NCI-H774 (cell line): ENCODE data around the gene ACTR3C.
A peak's percentile ranks its signal among the peaks of the same experiment; 100 is the strongest.

Source experiments
- DNase-seq: peaks from one replicate; lab custom pipeline; 2025; lab: John Stamatoyannopoulos, UW

ACTR3C gene

DNA sequence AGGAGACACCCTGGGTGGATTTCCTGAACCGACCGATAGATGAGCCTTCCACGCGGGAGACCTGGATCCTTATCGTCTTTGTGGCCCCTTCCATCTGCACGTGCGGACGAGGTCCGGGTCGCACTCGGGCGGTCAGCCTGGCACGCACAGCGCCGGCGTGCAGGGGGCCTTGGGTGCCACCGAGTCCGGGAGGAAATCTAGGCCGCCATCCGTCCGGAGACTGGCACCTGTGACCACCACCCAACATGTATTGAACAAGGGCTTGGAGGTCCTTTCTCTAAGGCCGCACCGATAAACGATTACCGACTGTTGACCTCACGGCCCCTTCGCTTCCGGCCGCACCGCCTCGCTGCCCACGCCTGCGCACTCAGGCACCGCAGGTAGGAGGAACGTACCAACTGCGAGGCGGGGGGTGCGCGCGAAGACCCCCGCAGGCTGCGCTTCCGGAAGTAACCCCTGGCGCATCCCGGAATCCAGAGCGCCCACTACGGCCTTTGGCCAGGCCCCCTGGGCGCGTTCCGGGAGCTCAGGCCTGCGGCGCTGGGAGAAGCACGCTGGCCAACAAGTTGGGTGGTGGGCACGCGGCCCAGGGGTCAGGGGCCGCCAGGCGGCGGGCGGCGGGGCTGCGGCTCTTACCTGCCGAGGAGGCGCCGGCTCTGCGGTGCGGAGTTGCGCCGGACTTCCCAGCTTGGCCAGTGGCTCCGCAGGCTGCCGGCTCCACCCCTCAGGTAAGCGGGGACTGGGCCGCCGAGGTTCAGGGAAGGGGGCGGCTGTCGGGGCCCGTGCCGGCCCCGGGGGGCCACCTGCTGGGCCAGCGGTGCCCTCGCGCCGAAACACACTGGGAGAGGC is at the start of gene ACTR3C, which contains the start of gene LRRC61:
TSS of gene ACTR3C (minus strand) at position 713 of the 849 bp plus-strand sequence. CDS start 28,249 bp downstream, outside the sequence.
TSS of gene LRRC61 (plus strand) at position 523 of the 849 bp plus-strand sequence. CDS start 13,507 bp downstream, outside the sequence.
- DNase-seq: peak; percentile 73

DNA sequence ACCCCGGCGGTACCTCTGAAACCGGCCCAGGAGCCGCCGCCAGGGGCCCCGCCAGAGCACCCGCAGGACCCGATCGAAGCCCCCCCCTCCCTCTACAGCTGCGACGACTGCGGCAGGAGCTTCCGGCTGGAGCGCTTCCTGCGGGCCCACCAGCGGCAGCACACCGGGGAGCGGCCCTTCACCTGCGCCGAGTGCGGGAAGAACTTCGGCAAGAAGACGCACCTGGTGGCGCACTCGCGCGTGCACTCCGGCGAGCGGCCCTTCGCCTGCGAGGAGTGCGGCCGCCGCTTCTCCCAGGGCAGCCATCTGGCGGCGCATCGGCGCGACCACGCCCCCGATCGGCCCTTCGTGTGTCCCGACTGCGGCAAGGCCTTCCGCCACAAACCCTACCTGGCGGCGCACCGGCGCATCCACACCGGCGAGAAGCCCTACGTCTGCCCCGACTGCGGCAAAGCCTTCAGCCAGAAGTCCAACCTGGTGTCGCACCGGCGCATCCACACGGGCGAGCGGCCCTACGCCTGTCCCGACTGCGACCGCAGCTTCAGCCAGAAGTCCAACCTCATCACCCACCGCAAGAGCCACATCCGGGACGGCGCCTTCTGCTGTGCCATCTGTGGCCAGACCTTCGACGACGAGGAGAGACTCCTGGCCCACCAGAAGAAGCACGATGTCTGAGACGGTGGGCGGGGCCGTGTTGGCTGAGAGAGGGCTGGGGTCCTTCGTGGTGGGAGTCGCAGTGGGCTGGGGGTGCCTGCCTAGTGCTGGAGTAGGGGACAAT is 49.1 kb upstream of the ACTR3C start:
- DNase-seq: no peak

DNA sequence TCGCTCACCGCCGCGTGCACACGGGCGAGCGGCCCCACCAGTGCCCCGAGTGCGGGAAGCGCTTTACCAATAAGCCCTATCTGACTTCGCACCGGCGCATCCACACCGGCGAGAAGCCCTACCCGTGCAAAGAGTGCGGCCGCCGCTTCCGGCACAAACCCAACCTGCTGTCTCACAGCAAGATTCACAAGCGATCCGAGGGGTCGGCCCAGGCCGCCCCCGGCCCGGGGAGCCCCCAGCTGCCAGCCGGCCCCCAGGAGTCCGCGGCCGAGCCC is 48.6 kb upstream of the ACTR3C start:
- DNase-seq: no peak

DNA sequence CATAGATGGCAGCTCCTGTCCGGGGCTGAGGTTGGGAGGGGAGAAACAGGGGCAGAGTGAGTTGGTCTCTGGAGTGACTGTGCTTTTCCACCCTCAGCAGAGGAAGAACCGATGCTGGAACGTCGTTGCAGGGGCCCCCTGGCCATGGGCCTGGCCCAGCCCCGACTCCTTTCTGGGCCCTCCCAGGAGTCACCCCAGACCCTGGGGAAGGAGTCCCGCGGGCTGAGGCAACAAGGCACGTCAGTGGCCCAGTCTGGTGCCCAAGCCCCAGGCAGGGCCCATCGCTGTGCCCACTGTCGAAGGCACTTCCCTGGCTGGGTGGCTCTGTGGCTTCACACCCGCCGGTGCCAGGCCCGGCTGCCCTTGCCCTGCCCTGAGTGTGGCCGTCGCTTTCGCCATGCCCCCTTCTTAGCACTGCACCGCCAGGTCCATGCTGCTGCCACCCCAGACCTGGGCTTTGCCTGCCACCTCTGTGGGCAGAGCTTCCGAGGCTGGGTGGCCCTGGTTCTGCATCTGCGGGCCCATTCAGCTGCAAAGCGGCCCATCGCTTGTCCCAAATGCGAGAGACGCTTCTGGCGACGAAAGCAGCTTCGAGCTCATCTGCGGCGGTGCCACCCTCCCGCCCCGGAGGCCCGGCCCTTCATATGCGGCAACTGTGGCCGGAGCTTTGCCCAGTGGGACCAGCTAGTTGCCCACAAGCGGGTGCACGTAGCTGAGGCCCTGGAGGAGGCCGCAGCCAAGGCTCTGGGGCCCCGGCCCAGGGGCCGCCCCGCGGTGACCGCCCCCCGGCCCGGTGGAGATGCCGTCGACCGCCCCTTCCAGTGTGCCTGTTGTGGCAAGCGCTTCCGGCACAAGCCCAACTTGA is 48.0 kb upstream of the ACTR3C start:
- DNase-seq: no peak

DNA sequence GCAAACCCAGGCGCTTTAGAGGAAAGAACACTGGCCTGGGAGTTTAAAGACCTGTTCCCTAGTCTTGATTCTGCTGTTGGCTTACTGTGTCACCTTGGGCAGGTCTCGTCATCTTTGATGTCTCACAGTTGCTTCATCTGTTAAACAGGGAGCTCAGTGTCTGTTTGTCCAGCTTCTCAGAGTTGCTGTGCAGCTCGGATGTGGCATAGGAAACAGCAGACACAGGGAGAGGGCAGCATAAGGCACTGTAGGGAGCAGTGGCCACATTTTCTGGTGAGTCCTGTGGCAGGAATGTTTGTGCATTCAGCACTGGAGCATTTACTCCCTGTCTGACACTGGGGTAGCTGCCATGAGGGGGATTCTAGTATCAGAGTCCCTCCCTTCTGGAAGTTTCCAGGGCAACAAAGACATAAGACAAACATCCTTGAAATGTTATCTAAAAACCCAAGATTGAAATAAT is 47.3 kb upstream of the ACTR3C start:
- no peak for DNase-seq

DNA sequence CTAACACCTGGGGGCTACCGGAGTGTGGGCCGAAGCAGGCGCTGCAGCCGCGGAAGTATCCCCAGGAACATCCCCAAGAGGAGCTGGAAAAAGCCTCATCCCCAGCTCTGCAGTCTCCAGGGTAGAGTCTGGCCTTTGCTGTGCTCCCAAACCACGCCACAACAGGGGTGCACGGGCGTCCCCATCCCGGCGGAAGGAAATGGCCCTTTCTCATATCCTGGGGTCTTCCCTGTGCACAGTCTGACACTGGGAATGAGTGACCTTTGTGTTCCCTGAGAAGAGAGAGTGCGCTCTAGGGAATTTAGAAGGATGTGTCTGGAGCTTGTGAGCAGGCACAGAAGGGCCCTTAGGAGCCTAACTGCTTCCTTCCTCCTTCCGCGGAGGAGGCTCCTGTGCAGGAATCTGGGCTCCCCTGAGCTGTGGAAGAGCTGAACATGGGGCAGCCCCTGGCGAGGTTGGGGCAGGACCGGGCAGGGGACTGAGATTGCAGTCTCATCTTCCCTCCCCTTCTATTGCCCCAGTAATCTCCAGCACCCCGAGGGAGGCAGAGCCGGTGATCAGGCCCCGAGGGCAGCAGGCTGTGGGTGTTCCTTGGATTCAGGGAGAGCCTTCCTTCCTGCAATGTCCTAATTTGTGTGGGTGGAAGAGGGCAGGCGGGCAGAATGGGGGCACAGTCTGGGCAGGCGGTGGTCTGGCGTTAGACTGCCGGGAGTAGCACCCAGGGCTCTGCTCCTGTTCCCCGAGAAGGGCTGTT is 46.6 kb upstream of the ACTR3C start:
- DNase-seq: no peak

DNA sequence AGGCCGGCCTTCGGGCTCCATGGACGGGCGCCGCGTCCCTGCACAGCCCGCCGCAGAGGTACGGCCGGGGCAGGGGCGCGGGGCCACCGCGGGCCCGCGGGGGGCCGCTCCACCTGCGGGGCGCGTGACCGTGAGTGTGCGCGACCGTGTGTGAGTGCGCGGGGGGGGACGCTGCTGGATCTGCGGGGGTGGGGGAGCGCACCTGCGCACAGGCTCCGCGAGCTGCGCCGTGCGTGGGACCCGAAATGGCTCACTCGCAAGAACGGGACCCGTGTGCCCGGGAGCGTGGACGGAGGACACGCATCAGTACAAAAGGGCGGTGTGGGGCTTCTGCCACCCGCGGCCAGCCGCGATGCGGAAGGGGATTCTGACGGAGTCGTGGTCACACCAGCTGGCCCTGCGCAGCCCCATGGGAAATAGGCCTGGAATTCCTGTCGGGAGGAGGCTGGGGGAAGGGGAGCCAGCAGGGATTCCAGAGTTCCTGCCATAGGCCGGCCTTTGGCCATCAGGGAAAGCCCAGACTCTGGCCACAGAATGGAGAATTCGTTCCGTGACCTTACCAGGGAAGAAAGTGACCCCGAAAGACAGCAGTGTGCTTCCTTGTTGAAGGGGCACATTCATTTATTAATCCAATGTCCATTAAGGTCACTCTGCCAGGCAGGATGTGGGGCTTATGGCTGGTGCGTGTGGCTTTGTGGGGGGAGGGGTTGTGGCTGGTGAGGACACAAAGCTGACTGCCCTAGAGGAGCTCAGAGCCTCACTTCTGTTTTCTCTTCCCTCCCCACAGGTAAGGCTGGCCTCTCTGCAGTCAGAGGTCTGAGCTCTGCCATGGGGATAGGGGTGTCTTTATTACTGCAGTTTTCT is 45.8 kb upstream of the ACTR3C start:
- DNase-seq: peak; percentile 45

DNA sequence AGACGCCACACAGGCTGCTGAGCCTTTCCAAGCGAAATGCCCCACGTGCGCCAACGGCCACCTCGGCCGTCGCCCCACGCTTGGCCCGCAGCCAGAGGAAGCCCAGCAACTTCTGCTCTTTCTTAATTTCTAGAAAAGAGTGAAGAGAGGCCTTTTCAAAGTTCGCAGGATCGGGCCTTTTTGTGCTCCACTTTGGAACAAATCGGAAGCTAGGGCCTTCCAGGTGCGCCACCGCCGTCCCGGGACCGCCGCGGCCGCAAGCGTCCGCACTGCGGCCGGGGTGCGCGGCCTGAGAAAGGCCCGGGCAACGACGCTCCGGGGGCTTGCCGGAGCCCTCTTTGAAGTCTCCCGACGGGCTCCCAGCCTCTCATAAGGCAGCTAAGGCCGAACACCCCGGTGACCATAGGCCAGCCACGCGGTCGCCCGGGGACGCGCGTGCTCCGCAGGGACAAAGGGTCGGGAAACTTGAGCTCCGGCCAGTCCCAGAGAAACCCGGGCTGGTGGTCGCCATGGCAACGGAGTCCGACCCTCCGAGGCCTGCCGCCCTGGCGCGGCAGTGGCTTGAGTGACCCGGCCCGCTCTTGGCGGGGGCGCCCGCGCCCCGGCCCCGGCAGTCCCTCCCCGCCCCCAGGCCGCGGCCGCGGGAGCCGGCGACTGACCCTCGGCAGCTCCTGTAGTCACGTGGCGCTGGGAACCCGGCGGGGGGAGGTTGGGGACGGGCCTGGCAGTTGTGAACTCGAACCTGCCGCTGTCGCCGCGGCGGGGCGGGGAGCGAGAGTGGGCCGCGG is 44.9 kb upstream of the ACTR3C start, which contains the start of gene REPIN1:
TSS of gene REPIN1 (plus strand) at position 727 of the 788 bp plus-strand sequence. CDS start 890 bp downstream, outside the sequence.
- DNase-seq: peak; percentile 88

DNA sequence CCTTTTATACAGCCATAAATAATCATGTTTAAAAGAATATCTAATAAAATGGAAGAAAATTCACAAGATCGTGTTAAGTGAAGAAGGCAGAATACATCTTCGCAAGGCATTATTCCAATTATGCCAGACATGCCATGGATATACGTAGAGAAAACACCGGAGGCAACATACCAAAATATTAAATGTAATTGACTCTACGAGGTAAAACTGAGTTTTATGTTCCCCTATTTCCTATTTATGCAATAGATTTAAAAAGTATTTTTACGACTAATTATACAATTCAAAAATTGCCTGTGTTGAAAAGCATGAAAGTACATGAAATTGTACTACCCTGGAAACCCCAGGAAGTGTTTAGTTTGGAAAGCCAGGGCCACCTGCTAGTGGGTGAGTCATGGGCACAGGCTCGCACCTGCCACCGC is 44.3 kb upstream of the ACTR3C start:
- DNase-seq: no peak

DNA sequence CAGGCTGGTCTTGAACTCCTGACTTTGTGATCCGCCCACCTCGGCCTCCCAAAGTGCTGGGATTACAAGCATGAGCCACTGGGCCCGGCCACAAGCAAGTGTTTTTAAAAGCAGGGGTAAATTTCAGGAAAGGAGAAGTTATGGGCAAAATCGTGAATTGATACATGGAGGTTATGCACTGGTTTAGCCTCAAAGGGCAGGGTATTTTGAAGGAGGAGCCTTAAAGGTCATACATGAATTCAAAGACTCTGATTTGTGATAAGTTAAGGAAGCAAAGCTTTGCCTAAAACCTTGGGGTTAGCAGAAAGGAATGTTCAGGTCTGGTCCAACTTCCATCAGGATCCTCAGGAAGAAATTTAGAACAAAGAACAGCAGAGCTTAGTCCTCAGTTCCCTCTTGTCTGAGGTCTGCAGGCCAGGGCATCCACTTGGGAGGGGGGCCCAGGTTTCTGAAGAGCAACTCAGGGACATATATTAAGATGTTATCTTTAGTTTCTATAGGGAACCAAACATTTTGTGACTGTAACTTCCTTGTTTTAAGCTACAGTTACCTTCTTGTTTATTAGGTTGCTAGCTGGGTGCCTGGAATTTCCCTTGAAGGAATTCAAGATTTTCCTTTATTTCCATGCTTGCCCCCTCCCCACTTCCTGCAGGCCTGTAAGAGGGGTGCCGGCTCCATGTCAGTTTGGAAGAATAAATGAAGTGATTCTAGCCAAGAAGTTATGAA is 42.5 kb upstream of the ACTR3C start:
- no peak for DNase-seq

DNA sequence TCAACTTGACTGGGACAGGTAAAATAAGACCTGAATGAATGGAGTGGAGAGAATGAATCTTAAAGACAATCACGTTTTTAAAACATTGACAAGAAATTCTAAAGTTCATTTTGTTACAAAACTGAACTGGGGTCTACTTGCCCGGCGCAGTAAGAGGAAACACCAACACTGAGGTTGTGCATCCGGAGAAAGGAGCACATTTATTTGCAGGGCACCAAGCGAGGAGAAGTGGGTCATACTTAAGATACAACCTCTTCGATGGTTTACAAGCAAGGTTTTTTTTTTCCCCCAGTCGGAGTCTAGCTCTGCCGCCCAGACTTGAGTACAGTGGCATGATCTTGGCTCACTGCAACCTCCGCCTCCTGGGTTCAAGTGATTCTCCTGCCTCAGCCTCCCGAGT is 41.8 kb upstream of the ACTR3C start:
- DNase-seq: no peak

DNA sequence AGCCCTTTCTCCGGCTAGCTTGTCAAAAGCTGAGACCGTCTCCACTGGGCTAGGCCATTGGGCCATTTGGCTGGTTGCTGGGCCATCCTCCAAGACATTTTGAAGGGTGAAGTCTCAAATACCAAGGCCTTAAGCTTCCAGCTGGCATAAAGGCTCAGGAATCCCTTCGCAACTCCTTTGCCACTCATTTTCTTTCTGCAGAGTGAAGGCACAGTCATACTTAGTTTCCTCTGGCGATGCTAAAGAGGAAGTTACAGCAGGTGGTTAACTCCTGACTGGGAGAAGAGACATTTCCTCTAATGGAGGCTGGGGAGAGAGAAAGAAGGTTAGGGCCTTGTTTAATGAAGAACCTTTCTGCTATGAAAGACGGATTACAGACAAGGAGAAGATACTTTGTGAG is 40.5 kb upstream of the ACTR3C start:
- no peak for DNase-seq

DNA sequence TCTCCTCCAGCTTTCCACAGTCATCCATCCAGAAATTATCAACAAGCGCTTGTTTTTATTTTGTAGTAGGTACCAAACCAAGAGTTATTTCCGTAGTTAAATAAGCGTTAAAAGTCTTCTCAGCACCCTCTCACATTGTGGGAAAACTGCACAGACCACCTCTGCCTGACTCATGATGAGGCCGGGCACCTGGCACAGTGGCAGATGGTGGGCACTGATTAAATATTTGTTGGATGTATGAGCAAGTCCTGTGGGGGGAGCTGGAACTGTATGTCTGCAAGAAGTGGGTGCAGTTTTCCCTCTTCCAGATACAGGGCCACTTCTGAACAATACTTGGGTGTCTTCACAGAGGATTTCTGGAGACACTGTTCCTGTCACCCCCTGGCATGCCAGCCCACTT is 40.0 kb upstream of the ACTR3C start:
- no peak for DNase-seq

DNA sequence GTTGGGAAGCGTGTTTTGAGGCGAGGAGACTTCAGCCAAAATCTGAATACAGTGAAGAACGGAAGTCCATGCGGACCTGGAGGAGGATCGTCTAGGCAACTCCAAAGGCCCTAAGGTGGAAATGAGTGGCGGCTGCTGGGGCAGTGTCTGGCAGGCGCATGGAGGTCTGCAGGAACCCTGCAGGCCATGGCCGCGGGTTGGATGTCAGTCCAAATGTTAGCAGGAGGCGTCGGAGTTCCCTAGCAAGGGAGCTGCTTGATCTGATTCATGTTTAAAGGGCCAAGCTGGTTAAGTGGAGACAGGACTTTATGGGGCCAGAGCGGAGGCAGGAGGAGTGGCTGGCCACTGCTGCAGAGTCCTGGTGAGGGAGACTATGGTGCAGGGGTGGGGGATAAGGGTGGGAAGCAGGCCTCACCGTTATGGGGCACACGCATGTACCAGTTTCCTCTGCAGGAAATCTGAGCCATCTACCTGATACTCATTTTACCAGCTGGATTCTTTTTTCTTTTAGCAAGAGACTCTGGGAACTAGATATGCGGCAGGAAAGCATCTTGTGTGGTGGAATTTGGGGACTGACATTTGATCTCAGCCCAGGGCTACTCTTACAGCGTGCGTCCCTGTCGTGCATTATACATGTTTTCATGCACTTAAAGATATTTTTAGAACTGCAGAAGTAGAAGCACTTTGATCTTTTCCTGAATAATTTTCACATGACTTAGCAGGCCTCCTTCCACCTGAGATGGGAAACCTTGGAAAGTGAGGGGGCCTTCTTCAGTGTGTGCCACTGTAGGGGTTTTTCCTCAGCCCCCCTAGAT is 38.7 kb upstream of the ACTR3C start:
- no peak for DNase-seq

DNA sequence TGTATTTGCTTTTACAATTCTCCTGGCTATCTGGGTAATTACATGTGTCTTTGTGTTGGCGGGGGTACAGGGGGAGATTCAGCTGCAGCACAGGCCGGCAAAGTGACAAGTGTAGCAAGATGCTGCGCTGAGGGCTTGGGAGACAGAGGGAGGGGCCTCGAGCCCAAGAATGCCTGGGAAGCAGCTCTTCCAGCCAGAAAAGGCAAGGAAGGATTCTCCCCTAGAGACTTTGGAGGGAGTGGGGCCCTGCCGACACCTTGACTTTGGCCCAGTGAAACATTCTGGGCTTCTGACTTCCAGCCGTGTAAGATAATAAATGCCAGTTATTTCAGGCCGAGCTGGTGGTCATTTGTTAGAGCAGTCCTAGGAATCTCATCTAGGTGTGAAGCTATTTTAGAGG is 38.1 kb upstream of the ACTR3C start:
- no peak for DNase-seq

DNA sequence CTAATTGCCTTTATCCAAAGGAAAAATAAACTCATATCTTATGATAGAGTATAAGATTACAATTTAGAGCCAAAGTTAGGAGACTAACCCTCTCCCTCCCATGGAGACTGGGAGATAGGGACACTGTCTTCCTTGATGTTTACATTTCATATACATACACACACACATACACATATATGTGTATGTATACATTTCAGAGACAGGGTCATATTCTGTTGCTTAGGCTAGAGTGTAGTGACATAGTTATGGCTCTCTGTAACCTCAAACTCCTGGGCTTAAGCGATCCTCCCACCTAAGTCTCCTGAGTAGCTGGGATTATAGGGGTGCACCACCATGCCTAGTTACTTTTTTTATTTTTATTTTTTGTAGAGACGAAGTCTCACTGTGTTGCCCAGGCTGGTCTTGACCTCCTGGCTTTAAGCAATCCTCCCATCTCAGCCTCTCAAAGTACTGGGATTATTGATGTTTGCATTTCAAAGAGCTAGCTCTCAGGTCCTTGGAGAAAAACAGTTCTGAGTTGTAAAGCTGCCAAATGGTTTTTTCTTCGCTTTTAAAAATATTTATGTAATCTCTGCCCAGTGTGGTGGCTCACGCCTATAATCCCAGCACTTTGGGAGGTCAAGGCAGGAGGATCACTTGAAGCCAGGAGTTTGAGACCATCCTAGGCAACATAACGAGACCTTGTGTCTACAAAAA is 37.2 kb upstream of the ACTR3C start:
- DNase-seq: no peak

DNA sequence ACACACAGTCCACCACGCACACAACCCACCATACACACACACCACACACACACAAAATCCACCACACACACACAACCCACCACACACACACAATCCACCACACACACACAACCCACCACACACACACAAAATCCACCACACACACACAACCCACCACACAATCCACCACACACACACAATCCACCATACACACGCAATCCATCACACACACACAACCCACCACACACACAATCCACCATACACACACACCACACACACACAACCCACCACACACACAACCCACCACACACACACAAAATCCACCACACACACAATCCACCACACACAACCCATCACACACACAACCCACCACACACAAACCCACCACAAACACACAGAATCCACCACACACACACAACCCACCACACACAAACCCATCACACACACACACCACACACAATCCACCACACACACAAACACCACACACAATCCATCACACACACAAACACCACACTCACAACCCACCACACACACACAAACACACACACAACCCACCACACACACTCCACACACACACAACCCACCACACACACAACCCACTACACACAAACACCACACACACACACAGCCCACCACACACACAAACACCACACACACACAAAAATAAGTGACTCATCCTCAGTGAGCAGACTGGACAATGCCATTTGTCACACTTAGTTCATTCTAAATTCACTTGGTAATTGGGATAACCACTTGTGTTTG is 36.4 kb upstream of the ACTR3C start:
- DNase-seq: no peak
